SK-N-SH treated with all-trans-retinoic acid at 6 μM for 48 hours (cell line): ENCODE results near the gene XIRP2.

Experiments
- ATAC-seq: fragments of 200-7000 bp; cut with Tn5 transposase; 3 replicates; pipeline ENCODE4 v1.9.1; 2020; ENCODE audit warnings: mild to moderate bottlenecking, moderate library complexity
- ARNTL ChIP-seq: fragments of 450-650 bp; formaldehyde crosslinking; IDR thresholded peaks from 2 replicates; pipeline ENCODE4 v1.5.0; 2020; ENCODE audit warnings: low read depth, mild to moderate bottlenecking, moderate library complexity, borderline replicate concordance
- BACH2 ChIP-seq: fragments of 250-450 bp; sonication (Bioruptor Pico); IDR thresholded peaks from 2 replicates; pipeline ENCODE4 v1.9.0; 2021; ENCODE audit warnings: mild to moderate bottlenecking, borderline replicate concordance
- CREB5 ChIP-seq: fragments of 250-450 bp; sonication (Bioruptor Pico); IDR thresholded peaks from 2 replicates; pipeline ENCODE4 v1.5.1; 2020; ENCODE audit warnings: low read depth, mild to moderate bottlenecking, moderate library complexity
- CSDC2 ChIP-seq: fragments of 250-450 bp; sonication (Bioruptor Pico); IDR thresholded peaks from 2 replicates; pipeline ENCODE4 v1.5.0; 2020; ENCODE audit warnings: mild to moderate bottlenecking, moderate library complexity
- CSRNP3 ChIP-seq: fragments of 250-450 bp; sonication (Bioruptor Pico); IDR thresholded peaks from 2 replicates; pipeline ENCODE4 v1.5.1; 2021; ENCODE audit warnings: mild to moderate bottlenecking, moderate library complexity
- ESRRG ChIP-seq: fragments of 250-450 bp; sonication (Bioruptor Pico); IDR thresholded peaks from 2 replicates; pipeline ENCODE4 v1.6.1; 2021; ENCODE audit warnings: mild to moderate bottlenecking
- GLIS3 ChIP-seq: fragments of 250-450 bp; sonication (Bioruptor Pico); IDR thresholded peaks from 2 replicates; pipeline ENCODE4 v1.5.0; 2020; ENCODE audit warnings: mild to moderate bottlenecking, moderate library complexity
- ISL1 ChIP-seq: fragments of 250-450 bp; sonication (Bioruptor Pico); IDR thresholded peaks from 2 replicates; pipeline ENCODE4 v2.1.2; 2022; ENCODE audit warnings: mild to moderate bottlenecking, moderate library complexity
- OSR1 ChIP-seq: fragments of 250-450 bp; sonication (Bioruptor Pico); IDR thresholded peaks from 2 replicates; pipeline ENCODE4 v1.8.0; 2022; ENCODE audit warnings: moderate library complexity, mild to moderate bottlenecking, inconsistent platforms
- PATZ1 ChIP-seq: fragments of 250-450 bp; sonication (Bioruptor Pico); IDR thresholded peaks from 2 replicates; pipeline ENCODE4 v1.8.0; 2020; ENCODE audit warnings: mild to moderate bottlenecking, moderate library complexity, borderline replicate concordance
- POU6F1 ChIP-seq: fragments of 250-450 bp; sonication (Bioruptor Pico); IDR thresholded peaks from 2 replicates; pipeline ENCODE4 v1.8.0; 2021; ENCODE audit warnings: low read depth, mild to moderate bottlenecking, moderate library complexity, borderline replicate concordance
- PPARA ChIP-seq: fragments of 250-450 bp; sonication (Bioruptor Pico); IDR thresholded peaks from 2 replicates; pipeline ENCODE4 v1.5.0; 2020; ENCODE audit warnings: mild to moderate bottlenecking, borderline replicate concordance
- RARB ChIP-seq: fragments of 250-450 bp; sonication (Bioruptor Pico); IDR thresholded peaks from 2 replicates; pipeline ENCODE4 v1.8.0; 2021; ENCODE audit warnings: mild to moderate bottlenecking, moderate library complexity
- SNAI2 ChIP-seq: fragments of 250-450 bp; sonication (Bioruptor Pico); IDR thresholded peaks from 2 replicates; pipeline ENCODE4 v1.5.0; 2020; ENCODE audit warnings: mild to moderate bottlenecking, moderate library complexity
- TCF4 ChIP-seq: fragments of 250-450 bp; sonication (Bioruptor Pico); IDR thresholded peaks from 2 replicates; pipeline ENCODE4 v1.8.0; 2021; ENCODE audit warnings: mild to moderate bottlenecking, moderate library complexity, borderline replicate concordance
- TOX ChIP-seq: fragments of 250-450 bp; sonication (Bioruptor Pico); IDR thresholded peaks from 2 replicates; pipeline ENCODE4 v1.8.0; 2021; ENCODE audit warnings: mild to moderate bottlenecking, moderate library complexity, borderline replicate concordance
- TSHZ2 ChIP-seq: fragments of 250-450 bp; sonication (Bioruptor Pico); IDR thresholded peaks from 2 replicates; pipeline ENCODE4 v1.5.0; 2020; ENCODE audit warnings: mild to moderate bottlenecking, moderate library complexity
- ZC3H10 ChIP-seq: fragments of 250-450 bp; sonication (Bioruptor Pico); IDR thresholded peaks from 2 replicates; pipeline ENCODE4 v1.5.1; 2021; ENCODE audit warnings: mild to moderate bottlenecking, moderate library complexity
- ZFP3 ChIP-seq: fragments of 250-450 bp; sonication (Bioruptor Pico); IDR thresholded peaks from 2 replicates; pipeline ENCODE4 v1.5.0; 2020; ENCODE audit warnings: mild to moderate bottlenecking, moderate library complexity
- ZFP30 ChIP-seq: fragments of 450-650 bp; formaldehyde crosslinking; IDR thresholded peaks from 2 replicates; pipeline ENCODE4 v1.5.0; 2022; ENCODE audit warnings: mild to moderate bottlenecking, moderate library complexity
- ZNF565 ChIP-seq: fragments of 450-650 bp; formaldehyde crosslinking; conservative IDR thresholded peaks from 2 replicates; pipeline ENCODE4 v1.5.0; 2020; ENCODE audit warnings: low read depth, mild to moderate bottlenecking, moderate library complexity
- ZNF70 ChIP-seq: fragments of 450-650 bp; formaldehyde crosslinking; IDR thresholded peaks from 2 replicates; pipeline ENCODE4 v1.5.0; 2020; ENCODE audit warnings: mild to moderate bottlenecking, moderate library complexity
- ZNF8 ChIP-seq: fragments of 450-650 bp; formaldehyde crosslinking; IDR thresholded peaks from 2 replicates; pipeline ENCODE4 v1.5.0; 2020; ENCODE audit warnings: mild to moderate bottlenecking, moderate library complexity

XIRP2 gene

GRCh38 chr2:167287212-167287611, 398.9 kb downstream of the XIRP2 start:
- ATAC-seq = no peak
- no peak for TF ChIP-seq GLIS3 (CRISPR knock-in tag)
- no peak for TF ChIP-seq TOX (CRISPR knock-in tag)
- TF ChIP-seq OSR1 (CRISPR knock-in tag) = no peak
- TF ChIP-seq SNAI2 = no peak
- TF ChIP-seq ESRRG = no peak
- TF ChIP-seq TSHZ2 (CRISPR knock-in tag) = no peak
- no peak for TF ChIP-seq ZNF8 (CRISPR knock-in tag)

- ATAC-seq = no peak
- TF ChIP-seq SNAI2 (no peak), ISL1 (no peak), ESRRG (no peak), CSRNP3 (CRISPR knock-in tag) (no peak), ZNF8 (CRISPR knock-in tag) (no peak), GLIS3 (CRISPR knock-in tag) (no peak), RARB (CRISPR knock-in tag) (no peak; the same call in 1 of the 2 replicates), CREB5 (CRISPR knock-in tag) (no peak), ZNF70 (CRISPR knock-in tag) (no peak), ZC3H10 (CRISPR knock-in tag) (0 out of 2 replicates have a peak, but pooled peaks have one; percentile 21), ARNTL (CRISPR knock-in tag) (no peak), ZFP30 (no peak), CSDC2 (CRISPR knock-in tag) (no peak), TOX (CRISPR knock-in tag) (peak; percentile 93; the same call in 1 of the 2 replicates), TCF4 (CRISPR knock-in tag) (no peak), PATZ1 (CRISPR knock-in tag) (peak; percentile 96), PPARA (no peak), OSR1 (CRISPR knock-in tag) (no peak), BACH2 (no peak), ZFP3 (CRISPR knock-in tag) (no peak), POU6F1 (CRISPR knock-in tag) (no peak), TSHZ2 (CRISPR knock-in tag) (no peak), ZNF565 (CRISPR knock-in tag) (no peak)
These were observed 401.6 kb downstream of the XIRP2 start for GRCh38 chr2:167289651-167290410.
